Astrocyte of the cerebellum (primary cell): Measurements from ENCODE around the gene NUDCD3.

ENCODE experiments used
- DNase-seq: peaks from one replicate; pipeline ENCODE4 v3.0.0-alpha.2; 2011; ENCODE audit warnings: low read depth
- H3K4me3 ChIP-seq: 2 replicates; pipeline ENCODE4 v1.5.1; 2011; ENCODE audit warnings: mild to moderate bottlenecking, low read depth, low read length, moderate library complexity
- in situ Hi-C: cut with HindIII; loops from 2 replicates; pipeline ENCODE4 v1.10.0; 2017; ENCODE audit warnings: low sequenced_read_pairs
- TF ChIP-seq, protein P1 (sequence below): IDR thresholded peaks from 2 replicates; pipeline ENCODE4 v1.5.1; 2012; ENCODE audit warnings: low read length, low read depth, moderate library complexity, mild to moderate bottlenecking; ENCODE audit errors: missing control alignments

NUDCD3 gene

GRCh38 chr7:44536090-44536489, 45.6 kb upstream of the NUDCD3 start:
- TF ChIP-seq, protein P1, sequence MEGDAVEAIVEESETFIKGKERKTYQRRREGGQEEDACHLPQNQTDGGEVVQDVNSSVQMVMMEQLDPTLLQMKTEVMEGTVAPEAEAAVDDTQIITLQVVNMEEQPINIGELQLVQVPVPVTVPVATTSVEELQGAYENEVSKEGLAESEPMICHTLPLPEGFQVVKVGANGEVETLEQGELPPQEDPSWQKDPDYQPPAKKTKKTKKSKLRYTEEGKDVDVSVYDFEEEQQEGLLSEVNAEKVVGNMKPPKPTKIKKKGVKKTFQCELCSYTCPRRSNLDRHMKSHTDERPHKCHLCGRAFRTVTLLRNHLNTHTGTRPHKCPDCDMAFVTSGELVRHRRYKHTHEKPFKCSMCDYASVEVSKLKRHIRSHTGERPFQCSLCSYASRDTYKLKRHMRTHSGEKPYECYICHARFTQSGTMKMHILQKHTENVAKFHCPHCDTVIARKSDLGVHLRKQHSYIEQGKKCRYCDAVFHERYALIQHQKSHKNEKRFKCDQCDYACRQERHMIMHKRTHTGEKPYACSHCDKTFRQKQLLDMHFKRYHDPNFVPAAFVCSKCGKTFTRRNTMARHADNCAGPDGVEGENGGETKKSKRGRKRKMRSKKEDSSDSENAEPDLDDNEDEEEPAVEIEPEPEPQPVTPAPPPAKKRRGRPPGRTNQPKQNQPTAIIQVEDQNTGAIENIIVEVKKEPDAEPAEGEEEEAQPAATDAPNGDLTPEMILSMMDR, result no peak
- H3K4me3 ChIP-seq, result no peak overlapping the region
- DNase-seq, result no peak
- in situ Hi-C loops, result no loop called here

GRCh38 chr7:44535348-44536064, 45.0 kb upstream of the NUDCD3 start:
- DNase-seq, result no peak
- no peak overlapping the region for H3K4me3 ChIP-seq
- TF ChIP-seq, protein P1, result no peak
- in situ Hi-C loops, result no loop called here

GRCh38 chr7:44534501-44534900, 44.0 kb upstream of the NUDCD3 start:
- DNase-seq, result no peak
- in situ Hi-C loops, result no loop called here
- TF ChIP-seq, protein P1, result peak; percentile 58
- H3K4me3 ChIP-seq, result no peak overlapping the region

DNA sequence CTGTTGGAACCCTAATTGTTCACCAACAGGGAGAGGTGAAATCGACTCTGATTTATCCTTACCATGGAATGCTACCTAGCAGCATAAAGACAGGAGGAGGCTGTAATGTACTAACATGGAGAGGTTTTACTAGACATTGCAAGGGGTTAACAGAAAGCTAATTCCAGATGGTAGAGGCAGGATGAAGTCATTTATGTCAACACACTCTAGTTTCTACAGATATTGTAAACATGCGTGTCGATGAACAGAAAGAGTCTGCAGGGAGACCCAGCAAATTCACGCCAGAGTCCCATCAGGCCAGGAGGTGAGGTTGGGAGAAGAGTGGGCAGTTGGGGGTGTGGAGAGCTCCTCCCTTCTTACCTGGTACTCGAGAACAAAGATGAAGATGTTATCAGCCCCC, 43.6 kb upstream of the NUDCD3 start:
- TF ChIP-seq, protein P1, result no peak
- DNase-seq, result no peak

GRCh38 chr7:44533301-44534055, 43.0 kb upstream of the NUDCD3 start:
- DNase-seq, result no peak
- TF ChIP-seq, protein P1, result no peak
- in situ Hi-C loops, result no loop called here
- H3K4me3 ChIP-seq, result no peak overlapping the region

More for the DNA sequence above, 43.6 kb upstream of the NUDCD3 start:
- in situ Hi-C loops, result no loop called here
- no peak overlapping the region for H3K4me3 ChIP-seq

DNA sequence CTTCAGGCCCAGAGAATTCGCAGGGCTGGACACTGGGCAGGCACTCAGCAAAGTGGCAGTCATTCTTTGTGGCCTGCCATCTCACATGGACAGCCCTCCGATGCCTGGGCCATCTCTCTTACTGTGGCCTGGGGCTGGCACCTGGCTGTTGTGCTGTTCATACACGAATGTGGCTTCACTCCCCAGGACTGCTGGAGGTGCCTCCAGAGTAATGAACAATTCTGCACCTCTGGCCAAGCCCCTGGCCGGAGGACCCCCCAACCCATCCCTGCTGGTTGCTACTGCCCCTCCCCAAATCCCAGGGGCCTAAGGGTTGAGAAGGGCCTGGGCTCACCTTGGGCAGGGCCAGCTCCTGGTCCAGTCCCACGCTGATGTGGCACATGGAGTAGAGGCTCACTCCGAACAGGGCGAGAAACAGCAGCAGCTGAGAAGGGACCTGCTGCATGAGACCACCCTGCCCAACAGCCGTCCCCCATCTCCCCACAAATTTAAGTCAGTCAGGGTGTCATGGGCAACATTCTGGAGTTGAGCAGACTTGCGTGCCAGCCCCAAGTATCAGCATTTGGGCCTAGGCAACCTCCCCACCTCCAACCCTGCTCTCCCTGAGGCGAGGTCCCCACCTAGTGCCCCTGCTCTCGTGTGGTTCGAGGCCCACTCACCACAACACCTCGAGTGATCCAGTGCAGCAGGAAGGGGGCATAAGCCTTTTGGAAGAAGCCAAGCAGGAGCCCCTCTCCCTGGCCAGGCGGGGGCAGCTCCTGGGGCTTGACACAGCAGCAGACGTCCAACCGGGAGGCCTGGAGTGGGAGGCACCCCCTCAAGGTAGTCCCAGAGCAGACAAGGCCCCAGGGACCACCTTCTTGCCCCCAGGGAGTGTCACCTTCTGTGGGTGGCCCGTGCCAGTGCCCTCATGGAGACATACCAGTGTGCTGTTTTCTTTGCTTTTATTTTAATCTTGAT, 41.2 kb upstream of the NUDCD3 start:
- DNase-seq, result no peak
- in situ Hi-C loops, result no loop called here
- TF ChIP-seq, protein P1, result no peak
- H3K4me3 ChIP-seq, result no peak overlapping the region
